Colonic mucosa (tissue), 4 donors: Measurements from ENCODE around the gene LRRTM3. TPM values are rescaled to one million over a fixed set of nuclear protein-coding genes. Genes with fewer than 3 reads are reported as not detected.

Experiments used
- DNase-seq: peaks from one replicate; pipeline ENCODE4 v3.0.0-alpha.2; 2020
- H3K27ac ChIP-seq: fragments of 200-600 bp; one replicate; pipeline ENCODE4 v1.8.0; 2021
- H3K27me3 ChIP-seq: fragments of 200-600 bp; one replicate; pipeline ENCODE4 v1.8.0; 2021
- H3K36me3 ChIP-seq: fragments of 200-600 bp; one replicate; pipeline ENCODE4 v1.8.0; 2021
- H3K4me1 ChIP-seq: fragments of 200-600 bp; one replicate; pipeline ENCODE4 v1.8.0; 2021; ENCODE audit warnings: mild to moderate bottlenecking
- H3K4me3 ChIP-seq: fragments of 200-600 bp; one replicate; pipeline ENCODE4 v1.8.0; 2021
- H3K9ac ChIP-seq, 2 donors: one replicate each; pipeline ENCODE4 v1.7.0; 2013; ENCODE audit warnings: control low read depth in 2 of 2, low read depth in 2 of 2, low read length in 2 of 2
- H3K9me3 ChIP-seq: fragments of 200-600 bp; one replicate; pipeline ENCODE4 v1.8.0; 2021
- CTCF ChIP-seq: fragments of 200-600 bp; IDR thresholded peaks from one replicate; pipeline ENCODE4 v1.8.0; 2022; ENCODE audit warnings: antibody characterized with exemption, mild to moderate bottlenecking
- intact Hi-C: fragments of 100-400 bp; cut with DNase I; formaldehyde crosslinking; loops from one replicate; pipeline ENCODE4 v1.14.1; 2022
- total RNA-seq, 2 donors: library from RNA; stranded (reverse); fragmentation: NEBNext Ultra II Directional in 1 of 2; extraction: Animal tissue kit (Norgen Biotek cat#: 25700) in 1 of 2; gene quantifications; one replicate each; pipeline ENCODE4 v1.2.1, GENCODE V29; 2021
- donor health status: healthy.
- donor health status: DM: no; HTN: no; CAD: no.
- donor health status: DM: no; HTN: no; CAD: no.

LRRTM3 gene
- total RNA-seq, 2 donors from 2014 or later, result not detected

DNA sequence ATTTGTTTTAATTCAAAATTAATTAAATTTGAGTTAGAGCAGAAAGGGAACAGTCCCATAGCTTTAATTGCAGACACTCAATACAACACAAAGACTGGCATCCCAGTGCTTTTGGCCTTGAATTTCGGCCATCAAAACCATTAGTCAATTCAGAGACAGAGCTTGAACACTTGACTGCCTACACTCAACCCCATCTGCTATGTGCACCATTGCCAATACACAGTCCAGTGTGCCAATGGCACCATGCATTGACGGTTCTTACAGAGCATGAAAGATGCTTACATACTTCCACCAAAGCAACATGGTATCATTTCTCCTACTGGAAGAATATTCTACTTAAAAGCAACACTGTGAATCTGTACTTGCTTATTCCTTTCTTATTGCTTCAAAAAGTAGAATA is 43.6 kb upstream of the LRRTM3 start:
- DNase-seq, result no peak
- Histone ChIP-seq H3K36me3 (no peaks in the 10 kb centered on the region), H3K27ac (no peak overlapping the region), H3K27me3 (no peaks in the 10 kb centered on the region), H3K9me3 (no peaks in the 10 kb centered on the region), H3K4me1 (no peaks in the 10 kb centered on the region), H3K4me3 (no peak overlapping the region), H3K9ac (no peak overlapping the region)
- intact Hi-C loops, result no loop called here
- no peak for TF ChIP-seq CTCF

GRCh38 chr10:66886848-66887247 is 39.0 kb upstream of the LRRTM3 start:
- Histone ChIP-seq H3K27me3 (no peaks in the 10 kb centered on the region), H3K9me3 (no peaks in the 10 kb centered on the region), H3K36me3 (no peaks in the 10 kb centered on the region), H3K9ac (no peak overlapping the region), H3K27ac (no peak overlapping the region), H3K4me1 (no peaks in the 10 kb centered on the region), H3K4me3 (no peak overlapping the region)
- intact Hi-C loops, result no loop called here
- DNase-seq, result no peak
- no peak for TF ChIP-seq CTCF

- Histone ChIP-seq H3K9me3 (no peaks in the 10 kb centered on the region), H3K27me3 (no peaks in the 10 kb centered on the region), H3K4me1 (no peaks in the 10 kb centered on the region), H3K4me3 (no peak overlapping the region), H3K9ac (no peak overlapping the region), H3K36me3 (no peaks in the 10 kb centered on the region), H3K27ac (no peak overlapping the region)
- intact Hi-C loops, result no loop called here
- no peak for DNase-seq
- TF ChIP-seq CTCF, result no peak
These were observed 37.6 kb upstream of the LRRTM3 start for GRCh38 chr10:66888237-66888636.

- no peaks in the 10 kb centered on the region for H3K27me3 ChIP-seq
- intact Hi-C loops, result no loop called here
- H3K4me1 ChIP-seq, result no peaks in the 10 kb centered on the region
- no peak for DNase-seq
- H3K4me3 ChIP-seq, result no peak overlapping the region
- no peak overlapping the region for H3K27ac ChIP-seq
- no peaks in the 10 kb centered on the region for H3K36me3 ChIP-seq
- no peak for TF ChIP-seq CTCF
- H3K9ac ChIP-seq, result no peak overlapping the region
- H3K9me3 ChIP-seq, result no peaks in the 10 kb centered on the region
These were observed 33.0 kb upstream of the LRRTM3 start for GRCh38 chr10:66892871-66893270.

DNA sequence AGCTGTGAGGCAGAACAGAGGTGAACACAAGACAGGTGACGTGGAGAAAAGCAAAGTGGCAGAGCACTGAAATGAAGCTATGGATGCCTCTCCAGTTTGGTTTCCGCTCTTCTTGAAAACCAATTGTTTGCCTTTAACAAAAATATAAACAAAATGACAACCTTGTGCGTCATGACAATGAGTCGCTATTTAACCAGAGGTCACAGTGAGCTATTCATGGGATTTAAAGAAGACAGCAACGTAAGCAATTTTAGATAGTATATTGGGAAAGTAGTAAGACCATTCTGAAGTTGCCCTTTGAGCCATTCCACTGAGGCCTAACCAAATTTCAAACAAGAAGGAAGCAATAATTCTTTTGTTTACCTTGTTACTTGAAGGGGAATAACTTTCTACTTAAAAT is 15.2 kb upstream of the LRRTM3 start:
- H3K9ac ChIP-seq, result no peak overlapping the region
- no peak overlapping the region for H3K4me3 ChIP-seq
- intact Hi-C loops, result no loop called here
- H3K27me3 ChIP-seq, result no peaks in the 10 kb centered on the region
- H3K9me3 ChIP-seq, result no peaks in the 10 kb centered on the region
- TF ChIP-seq CTCF, result no peak
- no peaks in the 10 kb centered on the region for H3K4me1 ChIP-seq
- no peaks in the 10 kb centered on the region for H3K36me3 ChIP-seq
- DNase-seq, result no peak
- H3K27ac ChIP-seq, result no peak overlapping the region

DNA sequence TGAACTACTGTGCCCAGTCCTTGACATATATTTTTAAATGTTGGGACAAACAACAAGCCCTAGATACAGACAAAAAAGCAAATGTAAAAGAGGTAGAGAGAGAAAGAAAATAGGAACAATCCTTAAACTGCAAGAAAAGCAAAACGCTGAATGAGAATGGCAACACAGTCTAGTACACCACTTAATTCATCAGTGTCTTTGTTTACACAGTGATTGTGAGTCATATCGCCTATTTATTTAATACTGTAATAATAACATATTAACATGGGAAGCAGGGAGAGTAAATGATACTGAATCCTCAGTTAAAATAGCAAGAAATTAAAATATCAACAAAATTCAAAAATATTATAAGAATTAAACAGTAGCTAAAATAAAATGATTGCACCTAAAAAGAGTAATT is 9.8 kb upstream of the LRRTM3 start:
- no peak for DNase-seq
- intact Hi-C loops, result no loop called here
- Histone ChIP-seq H3K9me3 (no peaks in the 10 kb centered on the region), H3K27me3 (no peaks in the 10 kb centered on the region), H3K4me1 (no peaks in the 10 kb centered on the region), H3K27ac (no peak overlapping the region), H3K4me3 (no peak overlapping the region), H3K9ac (no peak overlapping the region), H3K36me3 (no peaks in the 10 kb centered on the region)
- no peak for TF ChIP-seq CTCF
